ENCODE data around the gene TACC2.

The TACC2 gene

DNA sequence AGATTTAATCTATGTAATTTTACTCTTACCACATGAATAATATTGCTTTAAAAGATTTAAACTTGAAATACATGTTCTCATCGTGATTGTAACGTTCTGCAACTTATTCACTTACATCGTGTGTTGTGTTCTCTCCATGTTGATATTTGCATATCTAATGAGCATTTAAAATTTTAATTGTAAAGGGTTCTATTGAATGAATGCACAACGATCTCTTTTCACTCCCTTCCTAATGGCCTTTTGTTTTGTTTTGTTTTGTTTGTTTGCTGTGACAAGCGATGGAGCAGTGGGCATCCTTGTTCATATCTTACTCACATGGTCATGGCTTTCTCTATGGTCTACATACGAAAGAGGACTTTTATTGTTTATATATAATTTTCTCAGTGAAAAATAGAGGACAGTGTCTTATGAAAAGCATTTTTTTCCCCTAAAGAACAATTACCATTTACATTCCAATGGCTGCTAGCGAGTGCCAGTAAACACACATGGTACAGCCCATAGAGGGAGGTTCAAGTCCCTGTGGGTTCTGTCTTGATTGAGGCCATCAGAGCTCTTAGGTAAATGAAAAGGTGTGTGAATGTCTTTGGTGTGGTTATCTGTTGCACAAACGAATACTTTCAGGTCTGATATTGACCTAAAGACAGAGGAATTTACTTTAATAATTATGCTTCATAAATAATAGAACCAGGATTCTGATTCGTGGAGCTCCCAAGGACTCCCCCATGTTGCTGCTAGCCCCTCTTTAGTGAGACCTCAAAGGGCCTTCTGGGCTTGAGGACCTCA lies 314.5 kb downstream of the TACC2 start:
- no peak for DNase-seq

Measured in NCI-H1694 (cell line).